ENCODE measurements around the gene LYZL4.

GRCh38 chr3:42428830-42429229, 18.4 kb upstream of the LYZL4 start:
- TF ChIP-seq, protein P1, sequence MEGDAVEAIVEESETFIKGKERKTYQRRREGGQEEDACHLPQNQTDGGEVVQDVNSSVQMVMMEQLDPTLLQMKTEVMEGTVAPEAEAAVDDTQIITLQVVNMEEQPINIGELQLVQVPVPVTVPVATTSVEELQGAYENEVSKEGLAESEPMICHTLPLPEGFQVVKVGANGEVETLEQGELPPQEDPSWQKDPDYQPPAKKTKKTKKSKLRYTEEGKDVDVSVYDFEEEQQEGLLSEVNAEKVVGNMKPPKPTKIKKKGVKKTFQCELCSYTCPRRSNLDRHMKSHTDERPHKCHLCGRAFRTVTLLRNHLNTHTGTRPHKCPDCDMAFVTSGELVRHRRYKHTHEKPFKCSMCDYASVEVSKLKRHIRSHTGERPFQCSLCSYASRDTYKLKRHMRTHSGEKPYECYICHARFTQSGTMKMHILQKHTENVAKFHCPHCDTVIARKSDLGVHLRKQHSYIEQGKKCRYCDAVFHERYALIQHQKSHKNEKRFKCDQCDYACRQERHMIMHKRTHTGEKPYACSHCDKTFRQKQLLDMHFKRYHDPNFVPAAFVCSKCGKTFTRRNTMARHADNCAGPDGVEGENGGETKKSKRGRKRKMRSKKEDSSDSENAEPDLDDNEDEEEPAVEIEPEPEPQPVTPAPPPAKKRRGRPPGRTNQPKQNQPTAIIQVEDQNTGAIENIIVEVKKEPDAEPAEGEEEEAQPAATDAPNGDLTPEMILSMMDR (IDR thresholded peaks at IDR 0.05): no peak
- TF ChIP-seq REST (IDR thresholded peaks at IDR 0.05; ENCODE audit: insufficient read depth in 1 of 2, low read depth in 2 of 2, low read length in 1 of 2): no peak
- no peak for TF ChIP-seq POLR2AphosphoS5 (IDR thresholded peaks at IDR 0.05; ENCODE audit: low read depth, low read length)
- no peak for TF ChIP-seq TCF7L2 (IDR thresholded peaks at IDR 0.05; ENCODE audit: low read depth, low read length)
- TF ChIP-seq SIN3A (IDR thresholded peaks at IDR 0.05; ENCODE audit: borderline replicate concordance, insufficient read depth, low read depth, low read length): no peak
